Measurements from ENCODE around the gene MAN2A1.

MAN2A1 gene

GRCh38 chr5:109655841-109656240 lies 33.9 kb upstream of the MAN2A1 start:
- no peaks in the 10 kb centered on the region for H3K9me3 ChIP-seq (ENCODE audit: control insufficient read depth in 2 of 2, low read length in 2 of 2)
- H3K9ac ChIP-seq (ENCODE audit: low read length in 2 of 2), result no peak overlapping the region
- H3K4me1 ChIP-seq (ENCODE audit: control insufficient read depth, insufficient read depth, low read length), result no peaks in the 10 kb centered on the region
- H3K4me3 ChIP-seq (ENCODE audit: low read length in 2 of 2), result no peak overlapping the region
- no peak overlapping the region for H3K27ac ChIP-seq (ENCODE audit: low read length)
- H3K36me3 ChIP-seq (ENCODE audit: control insufficient read depth in 2 of 2, insufficient read depth in 2 of 2, low read length in 2 of 2), result no peaks in the 10 kb centered on the region
- H3K27me3 ChIP-seq (ENCODE audit: control insufficient read depth in 1 of 2, insufficient read depth in 2 of 2, low read length in 2 of 2), result no peaks in the 10 kb centered on the region

DNA sequence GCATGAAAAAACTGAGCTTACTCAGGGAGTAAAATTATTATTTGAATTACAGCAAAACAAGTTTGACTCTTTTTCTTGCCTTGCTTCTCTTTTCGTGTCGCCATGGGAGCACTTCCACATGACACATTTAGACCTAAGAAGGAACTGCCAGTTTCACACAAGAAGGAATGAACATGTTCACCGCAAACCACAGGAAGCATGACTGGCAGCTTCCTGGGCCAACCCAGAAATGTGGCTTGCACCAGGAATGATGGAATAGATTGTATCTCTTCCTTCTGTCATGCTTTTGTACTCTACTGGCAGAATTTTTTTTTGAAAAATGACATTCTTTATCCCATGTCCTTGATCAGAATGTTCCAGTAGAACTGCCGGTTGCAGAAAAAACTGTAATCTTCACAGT lies 32.9 kb upstream of the MAN2A1 start:
- Histone ChIP-seq H3K9me3 (ENCODE audit: control insufficient read depth in 2 of 2, low read length in 2 of 2) (no peaks in the 10 kb centered on the region), H3K4me1 (ENCODE audit: control insufficient read depth, insufficient read depth, low read length) (no peaks in the 10 kb centered on the region), H3K27me3 (ENCODE audit: control insufficient read depth in 1 of 2, insufficient read depth in 2 of 2, low read length in 2 of 2) (no peaks in the 10 kb centered on the region), H3K36me3 (ENCODE audit: control insufficient read depth in 2 of 2, insufficient read depth in 2 of 2, low read length in 2 of 2) (no peaks in the 10 kb centered on the region), H3K27ac (ENCODE audit: low read length) (no peak overlapping the region), H3K9ac (ENCODE audit: low read length in 2 of 2) (no peak overlapping the region), H3K4me3 (ENCODE audit: low read length in 2 of 2) (no peak overlapping the region)

DNA sequence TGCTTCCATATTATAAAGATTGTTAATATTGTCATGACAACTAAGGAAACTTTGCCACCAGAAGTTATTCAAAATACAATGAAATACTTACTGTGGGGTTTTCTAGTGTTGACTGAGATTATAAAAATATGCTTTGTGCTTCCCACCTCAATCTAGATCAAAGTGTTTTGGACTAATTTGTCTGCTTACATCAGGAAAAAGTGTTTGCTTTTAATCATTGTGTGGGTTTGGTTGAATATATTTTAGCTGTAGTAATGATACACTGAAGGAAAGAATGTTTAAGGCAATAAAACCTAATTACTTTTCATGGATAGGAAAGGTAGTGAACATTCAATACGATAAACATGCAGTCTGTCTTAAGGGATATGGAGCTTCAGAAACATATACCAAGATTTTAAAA lies 29.8 kb upstream of the MAN2A1 start:
- Histone ChIP-seq H3K36me3 (ENCODE audit: control insufficient read depth in 2 of 2, insufficient read depth in 2 of 2, low read length in 2 of 2) (no peaks in the 10 kb centered on the region), H3K4me3 (ENCODE audit: low read length in 2 of 2) (no peak overlapping the region), H3K9ac (ENCODE audit: low read length in 2 of 2) (no peak overlapping the region), H3K27me3 (ENCODE audit: control insufficient read depth in 1 of 2, insufficient read depth in 2 of 2, low read length in 2 of 2) (no peaks in the 10 kb centered on the region), H3K4me1 (ENCODE audit: control insufficient read depth, insufficient read depth, low read length) (no peaks in the 10 kb centered on the region), H3K9me3 (ENCODE audit: control insufficient read depth in 2 of 2, low read length in 2 of 2) (no peaks in the 10 kb centered on the region), H3K27ac (ENCODE audit: low read length) (no peak overlapping the region)

- Histone ChIP-seq H3K4me1 (ENCODE audit: control insufficient read depth, insufficient read depth, low read length) (no peaks in the 10 kb centered on the region), H3K9ac (ENCODE audit: low read length in 2 of 2) (no peak overlapping the region), H3K27ac (ENCODE audit: low read length) (no peak overlapping the region), H3K4me3 (ENCODE audit: low read length in 2 of 2) (no peak overlapping the region), H3K27me3 (ENCODE audit: control insufficient read depth in 1 of 2, insufficient read depth in 2 of 2, low read length in 2 of 2) (no peaks in the 10 kb centered on the region), H3K9me3 (ENCODE audit: control insufficient read depth in 2 of 2, low read length in 2 of 2) (no peaks in the 10 kb centered on the region), H3K36me3 (ENCODE audit: control insufficient read depth in 2 of 2, insufficient read depth in 2 of 2, low read length in 2 of 2) (no peaks in the 10 kb centered on the region)
Observed at GRCh38 chr5:109660301-109660700, 29.4 kb upstream of the MAN2A1 start.

GRCh38 chr5:109668237-109668636 lies 21.5 kb upstream of the MAN2A1 start:
- H3K9ac ChIP-seq (ENCODE audit: low read length in 2 of 2), result no peak overlapping the region
- H3K9me3 ChIP-seq (ENCODE audit: control insufficient read depth in 2 of 2, low read length in 2 of 2), result no peaks in the 10 kb centered on the region
- no peaks in the 10 kb centered on the region for H3K27me3 ChIP-seq (ENCODE audit: control insufficient read depth in 1 of 2, insufficient read depth in 2 of 2, low read length in 2 of 2)
- H3K27ac ChIP-seq (ENCODE audit: low read length), result no peak overlapping the region
- no peaks in the 10 kb centered on the region for H3K4me1 ChIP-seq (ENCODE audit: control insufficient read depth, insufficient read depth, low read length)
- H3K36me3 ChIP-seq (ENCODE audit: control insufficient read depth in 2 of 2, insufficient read depth in 2 of 2, low read length in 2 of 2), result no peaks in the 10 kb centered on the region
- no peak overlapping the region for H3K4me3 ChIP-seq (ENCODE audit: low read length in 2 of 2)

DNA sequence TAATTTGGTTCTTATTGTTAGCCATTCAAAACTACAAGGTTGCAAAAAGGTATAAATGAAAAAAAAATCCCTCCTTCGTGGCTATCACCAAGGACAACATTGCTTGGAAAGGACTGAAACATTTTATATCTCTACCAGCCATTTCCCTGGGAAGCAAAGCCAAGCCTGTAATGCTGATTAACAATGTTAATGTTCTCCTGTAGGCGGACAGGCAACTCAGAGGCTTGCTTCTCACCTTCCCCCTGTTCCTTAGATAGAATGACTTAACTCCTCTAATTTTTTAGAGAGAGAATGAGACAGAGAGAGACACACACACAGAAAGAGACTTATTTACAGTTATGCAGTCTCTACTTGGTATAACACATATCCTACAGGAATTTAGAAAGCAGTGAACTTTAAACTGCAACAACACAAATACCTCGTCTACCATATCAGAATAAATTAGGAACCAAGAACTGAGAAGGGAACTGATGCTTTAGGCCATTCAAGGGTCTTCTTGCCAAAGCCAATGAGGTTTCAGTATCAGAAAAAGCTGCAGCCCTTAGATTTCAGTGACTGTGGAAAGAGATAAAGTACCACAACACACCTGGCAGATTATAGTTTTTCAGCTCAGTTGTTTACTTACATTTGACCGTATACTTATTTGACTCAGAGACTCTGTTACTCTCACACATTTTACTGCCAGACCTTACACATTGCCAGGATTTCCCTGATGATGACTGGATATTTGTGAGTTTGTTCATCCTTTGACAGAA lies 20.9 kb upstream of the MAN2A1 start:
- Histone ChIP-seq H3K9ac (ENCODE audit: low read length in 2 of 2) (no peak overlapping the region), H3K27me3 (ENCODE audit: control insufficient read depth in 1 of 2, insufficient read depth in 2 of 2, low read length in 2 of 2) (no peaks in the 10 kb centered on the region), H3K36me3 (ENCODE audit: control insufficient read depth in 2 of 2, insufficient read depth in 2 of 2, low read length in 2 of 2) (no peaks in the 10 kb centered on the region), H3K4me1 (ENCODE audit: control insufficient read depth, insufficient read depth, low read length) (no peaks in the 10 kb centered on the region), H3K27ac (ENCODE audit: low read length) (no peak overlapping the region), H3K9me3 (ENCODE audit: control insufficient read depth in 2 of 2, low read length in 2 of 2) (no peaks in the 10 kb centered on the region), H3K4me3 (ENCODE audit: low read length in 2 of 2) (no peak overlapping the region)

DNA sequence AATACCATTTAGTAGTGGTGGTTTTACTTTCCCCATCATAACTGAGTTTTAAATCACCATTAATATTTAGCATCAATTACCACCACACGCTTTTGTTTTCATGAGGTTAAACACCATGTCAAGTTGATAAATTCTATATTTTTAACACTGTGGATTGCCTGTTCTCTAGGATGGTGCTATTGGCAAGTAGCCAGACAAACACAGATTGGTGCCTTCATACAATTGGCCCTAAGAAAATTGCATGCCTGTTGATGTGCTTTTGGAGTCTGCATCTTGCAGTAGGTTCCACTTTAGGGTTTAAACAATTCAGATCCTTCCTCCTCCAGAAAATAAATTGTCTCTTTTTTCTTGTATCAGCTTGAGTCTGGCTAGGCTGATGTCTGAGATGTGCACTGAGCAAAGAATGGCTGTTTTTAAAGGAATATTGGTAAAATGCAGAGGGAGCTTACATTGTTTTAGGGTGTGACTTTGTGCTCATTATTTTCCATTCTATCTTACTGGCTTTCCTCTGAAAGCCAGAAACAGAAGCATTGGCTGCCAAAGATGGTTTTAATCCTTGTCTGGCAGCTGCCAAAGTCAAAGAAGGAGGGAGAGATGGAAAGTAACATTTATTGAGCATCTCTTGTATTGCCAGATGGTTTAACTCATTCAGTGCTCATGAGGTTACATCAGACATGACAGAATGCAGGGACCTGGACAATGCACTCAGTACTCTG lies 19.6 kb upstream of the MAN2A1 start:
- Histone ChIP-seq H3K9ac (ENCODE audit: low read length in 2 of 2) (no peak overlapping the region), H3K4me3 (ENCODE audit: low read length in 2 of 2) (no peak overlapping the region), H3K27me3 (ENCODE audit: control insufficient read depth in 1 of 2, insufficient read depth in 2 of 2, low read length in 2 of 2) (no peaks in the 10 kb centered on the region), H3K4me1 (ENCODE audit: control insufficient read depth, insufficient read depth, low read length) (no peaks in the 10 kb centered on the region), H3K27ac (ENCODE audit: low read length) (no peak overlapping the region), H3K36me3 (ENCODE audit: control insufficient read depth in 2 of 2, insufficient read depth in 2 of 2, low read length in 2 of 2) (no peaks in the 10 kb centered on the region), H3K9me3 (ENCODE audit: control insufficient read depth in 2 of 2, low read length in 2 of 2) (no peaks in the 10 kb centered on the region)

DNA sequence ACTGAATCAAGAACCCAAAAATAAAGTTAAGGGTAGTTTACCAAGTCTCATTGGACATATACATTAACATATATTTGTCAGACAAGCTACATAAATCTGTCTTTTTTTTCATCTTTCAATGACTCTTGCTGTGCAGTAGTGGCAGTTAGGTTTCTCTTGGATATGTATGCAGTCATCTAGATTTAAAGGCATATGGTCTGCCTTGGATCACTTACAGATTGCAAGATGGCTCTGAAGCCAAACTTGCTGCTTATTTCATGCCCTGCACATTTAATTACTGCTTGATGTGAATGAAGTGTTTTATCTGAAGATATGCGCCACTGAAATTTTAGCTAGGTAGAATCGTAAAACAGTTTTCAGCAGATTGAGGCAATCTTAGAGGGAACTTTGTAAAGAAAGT lies 18.6 kb upstream of the MAN2A1 start:
- Histone ChIP-seq H3K4me1 (ENCODE audit: control insufficient read depth, insufficient read depth, low read length) (no peaks in the 10 kb centered on the region), H3K4me3 (ENCODE audit: low read length in 2 of 2) (no peak overlapping the region), H3K27ac (ENCODE audit: low read length) (no peak overlapping the region), H3K27me3 (ENCODE audit: control insufficient read depth in 1 of 2, insufficient read depth in 2 of 2, low read length in 2 of 2) (no peaks in the 10 kb centered on the region), H3K36me3 (ENCODE audit: control insufficient read depth in 2 of 2, insufficient read depth in 2 of 2, low read length in 2 of 2) (no peaks in the 10 kb centered on the region), H3K9ac (ENCODE audit: low read length in 2 of 2) (no peak overlapping the region), H3K9me3 (ENCODE audit: control insufficient read depth in 2 of 2, low read length in 2 of 2) (no peaks in the 10 kb centered on the region)

DNA sequence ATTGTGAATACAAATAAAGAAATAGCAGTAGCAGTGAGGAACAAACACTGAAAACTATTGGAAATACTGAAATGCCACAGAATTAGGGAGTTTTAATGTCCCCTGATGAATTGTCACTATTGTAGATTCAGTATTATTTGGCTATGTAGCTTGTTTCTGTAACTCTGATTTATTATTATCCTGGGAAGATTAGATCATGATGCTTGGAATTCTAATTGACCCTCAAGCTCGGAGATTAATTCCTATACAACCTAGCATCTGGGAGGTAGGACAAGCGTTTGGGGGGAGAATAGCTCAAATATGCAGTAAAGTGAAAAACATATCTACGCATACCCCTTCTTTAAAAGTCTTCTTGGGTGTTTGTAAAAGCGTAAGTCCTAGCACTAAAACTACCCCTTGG lies 15.1 kb upstream of the MAN2A1 start:
- no peaks in the 10 kb centered on the region for H3K9me3 ChIP-seq (ENCODE audit: control insufficient read depth in 2 of 2, low read length in 2 of 2)

DNA sequence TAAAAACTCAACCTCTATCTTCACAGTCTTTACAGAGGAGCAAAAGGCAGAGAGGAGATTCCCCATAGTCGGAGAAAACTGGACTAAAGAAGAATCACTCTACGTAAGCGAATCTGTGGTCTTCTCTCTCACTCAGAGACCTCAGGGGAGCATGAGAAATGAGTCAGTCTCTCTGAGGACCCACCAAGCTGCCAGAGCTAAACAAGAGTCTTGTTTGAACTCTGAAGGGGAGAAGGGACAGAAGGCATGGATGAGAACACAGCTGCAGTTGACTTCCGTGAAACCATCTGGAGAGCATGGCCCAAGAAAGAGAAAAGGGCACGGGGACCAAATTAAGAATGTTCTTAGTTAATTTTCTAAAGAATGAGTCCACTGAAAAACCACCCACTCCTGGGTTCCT lies 12.8 kb upstream of the MAN2A1 start:
- no peaks in the 10 kb centered on the region for H3K4me1 ChIP-seq (ENCODE audit: control insufficient read depth, insufficient read depth, low read length)
- no peak overlapping the region for H3K4me3 ChIP-seq (ENCODE audit: low read length in 2 of 2)
- H3K27ac ChIP-seq (ENCODE audit: low read length), result no peak overlapping the region
- no peak overlapping the region for H3K9ac ChIP-seq (ENCODE audit: low read length in 2 of 2)
- no peaks in the 10 kb centered on the region for H3K27me3 ChIP-seq (ENCODE audit: control insufficient read depth in 1 of 2, insufficient read depth in 2 of 2, low read length in 2 of 2)
- no peaks in the 10 kb centered on the region for H3K36me3 ChIP-seq (ENCODE audit: control insufficient read depth in 2 of 2, insufficient read depth in 2 of 2, low read length in 2 of 2)
- H3K9me3 ChIP-seq (ENCODE audit: control insufficient read depth in 2 of 2, low read length in 2 of 2), result no peaks in the 10 kb centered on the region

More for the DNA sequence above, 15.1 kb upstream of the MAN2A1 start:
- Histone ChIP-seq H3K27me3 (ENCODE audit: control insufficient read depth in 1 of 2, insufficient read depth in 2 of 2, low read length in 2 of 2) (no peaks in the 10 kb centered on the region), H3K27ac (ENCODE audit: low read length) (no peak overlapping the region), H3K4me3 (ENCODE audit: low read length in 2 of 2) (no peak overlapping the region), H3K9ac (ENCODE audit: low read length in 2 of 2) (no peak overlapping the region), H3K4me1 (ENCODE audit: control insufficient read depth, insufficient read depth, low read length) (no peaks in the 10 kb centered on the region), H3K36me3 (ENCODE audit: control insufficient read depth in 2 of 2, insufficient read depth in 2 of 2, low read length in 2 of 2) (no peaks in the 10 kb centered on the region)

DNA sequence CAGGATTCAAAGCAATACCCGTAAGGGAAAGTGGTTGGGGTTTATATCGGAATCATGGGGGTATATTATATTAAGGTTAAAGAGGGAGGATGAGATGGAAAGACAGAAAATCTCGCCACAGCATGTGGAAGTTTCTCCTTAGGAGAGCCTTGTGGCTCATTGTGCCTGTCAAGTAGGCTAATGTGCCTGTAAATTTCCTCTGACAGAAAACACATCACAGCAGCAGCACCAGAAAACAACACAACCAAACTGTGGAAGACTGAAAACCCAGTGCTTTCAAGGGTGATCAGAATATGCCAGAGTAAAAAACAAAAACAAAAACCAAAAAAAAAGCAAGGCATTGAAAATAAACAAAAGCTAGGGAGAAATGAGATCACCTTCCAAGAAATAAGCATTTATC lies 11.3 kb upstream of the MAN2A1 start:
- Histone ChIP-seq H3K36me3 (ENCODE audit: control insufficient read depth in 2 of 2, insufficient read depth in 2 of 2, low read length in 2 of 2) (no peaks in the 10 kb centered on the region), H3K4me1 (ENCODE audit: control insufficient read depth, insufficient read depth, low read length) (no peaks in the 10 kb centered on the region), H3K27ac (ENCODE audit: low read length) (no peak overlapping the region), H3K27me3 (ENCODE audit: control insufficient read depth in 1 of 2, insufficient read depth in 2 of 2, low read length in 2 of 2) (no peaks in the 10 kb centered on the region), H3K9me3 (ENCODE audit: control insufficient read depth in 2 of 2, low read length in 2 of 2) (no peaks in the 10 kb centered on the region), H3K9ac (ENCODE audit: low read length in 2 of 2) (no peak overlapping the region), H3K4me3 (ENCODE audit: low read length in 2 of 2) (no peak overlapping the region)

Measured in stomach smooth muscle (tissue), 2 donors.